ENCODE data around the gene RAB17. TPM values are rescaled to one million over a fixed set of nuclear protein-coding genes. Genes with fewer than 3 reads are reported as not detected.

The RAB17 gene
- total and polyA plus RNA-seq, 7 donors: 0.33 to 48.8 (median 2.8) TPM

DNA sequence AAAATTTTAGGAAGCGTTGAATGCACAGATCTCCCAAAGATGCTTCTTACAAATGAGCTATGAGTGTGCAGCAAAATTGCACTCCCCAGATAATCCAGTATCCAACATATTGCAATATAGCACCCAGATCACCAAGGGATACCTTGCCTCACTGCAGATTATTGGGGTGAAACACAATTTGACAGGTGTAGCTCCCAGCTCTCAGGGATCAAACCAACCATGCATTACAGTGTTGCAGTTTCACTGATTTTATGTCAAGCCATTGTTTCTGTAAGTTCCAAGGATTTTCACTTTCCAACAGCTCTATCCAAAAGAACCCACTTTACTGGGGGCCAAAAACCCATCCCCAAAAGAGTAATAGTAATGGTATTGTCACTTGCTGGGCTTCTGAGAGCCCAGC is 35.0 kb downstream of the RAB17 start:
- H3K4me1 ChIP-seq: peaks cover 0 to 20% (median 15%) of the 10 kb centered on the region in 4 donors
- TF ChIP-seq POLR2A (IDR thresholded peaks at IDR 0.05): no peak
- TF ChIP-seq EP300 (IDR thresholded peaks at IDR 0.05): no peak
- TF ChIP-seq, protein P1, sequence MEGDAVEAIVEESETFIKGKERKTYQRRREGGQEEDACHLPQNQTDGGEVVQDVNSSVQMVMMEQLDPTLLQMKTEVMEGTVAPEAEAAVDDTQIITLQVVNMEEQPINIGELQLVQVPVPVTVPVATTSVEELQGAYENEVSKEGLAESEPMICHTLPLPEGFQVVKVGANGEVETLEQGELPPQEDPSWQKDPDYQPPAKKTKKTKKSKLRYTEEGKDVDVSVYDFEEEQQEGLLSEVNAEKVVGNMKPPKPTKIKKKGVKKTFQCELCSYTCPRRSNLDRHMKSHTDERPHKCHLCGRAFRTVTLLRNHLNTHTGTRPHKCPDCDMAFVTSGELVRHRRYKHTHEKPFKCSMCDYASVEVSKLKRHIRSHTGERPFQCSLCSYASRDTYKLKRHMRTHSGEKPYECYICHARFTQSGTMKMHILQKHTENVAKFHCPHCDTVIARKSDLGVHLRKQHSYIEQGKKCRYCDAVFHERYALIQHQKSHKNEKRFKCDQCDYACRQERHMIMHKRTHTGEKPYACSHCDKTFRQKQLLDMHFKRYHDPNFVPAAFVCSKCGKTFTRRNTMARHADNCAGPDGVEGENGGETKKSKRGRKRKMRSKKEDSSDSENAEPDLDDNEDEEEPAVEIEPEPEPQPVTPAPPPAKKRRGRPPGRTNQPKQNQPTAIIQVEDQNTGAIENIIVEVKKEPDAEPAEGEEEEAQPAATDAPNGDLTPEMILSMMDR (IDR thresholded peaks at IDR 0.05): no peak
- TF ChIP-seq POLR2AphosphoS5 (IDR thresholded peaks at IDR 0.05): no peak
- H3K36me3 ChIP-seq: no peaks in the 10 kb centered on the region
- H3K9me3 ChIP-seq: peaks cover 0 to 7% (median 1%) of the 10 kb centered on the region in 4 donors
- H3K4me3 ChIP-seq: no peak overlapping the region
- DNase-seq: no peak
- 94 to 98% methylated on average over 1 of the region's 1 CpG for WGBS, 2 donors
- no peak overlapping the region for H3K27ac ChIP-seq
- no peaks in the 10 kb centered on the region for H3K27me3 ChIP-seq
- intact Hi-C loops (cut with DNase I): no loop called here

DNA sequence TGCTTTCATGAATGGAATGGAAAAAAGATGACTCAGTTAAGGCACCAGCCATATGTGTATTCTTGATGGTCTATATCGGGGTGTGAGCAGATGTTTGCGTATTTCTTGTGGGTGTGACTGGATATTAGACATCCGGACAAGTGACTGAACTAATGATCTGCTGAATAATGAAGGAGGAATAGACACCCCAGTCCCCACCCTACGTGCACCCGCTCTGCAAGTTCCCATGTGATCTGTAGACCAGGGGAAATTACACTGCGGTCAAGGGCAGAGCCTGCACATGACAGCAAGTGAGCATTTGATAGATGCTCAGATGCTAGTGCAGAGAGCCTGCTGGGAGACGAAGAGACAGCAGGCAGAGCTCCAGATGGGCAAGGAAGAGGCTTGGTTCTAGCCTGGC is 36.6 kb downstream of the RAB17 start:
- Histone ChIP-seq H3K9me3 (peaks cover 0 to 7% (median 1%) of the 10 kb centered on the region in 4 donors), H3K27ac (no peak overlapping the region), H3K36me3 (no peaks in the 10 kb centered on the region), H3K27me3 (no peaks in the 10 kb centered on the region), H3K4me3 (no peak overlapping the region), H3K4me1 (peaks cover 0 to 11% (median 7%) of the 10 kb centered on the region in 4 donors)
- WGBS, 2 donors: 82 to 91% methylated on average over 7 of the region's 7 CpGs
- TF ChIP-seq EP300 (IDR thresholded peaks at IDR 0.05) (no peak), POLR2A (IDR thresholded peaks at IDR 0.05) (no peak), POLR2AphosphoS5 (IDR thresholded peaks at IDR 0.05) (no peak)
- TF ChIP-seq, protein P1 (IDR thresholded peaks at IDR 0.05): no peak
- DNase-seq: no peak
- intact Hi-C loops (cut with DNase I): no loop called here

- intact Hi-C loops (cut with DNase I): no loop called here
- peaks cover 0 to 7% (median 1%) of the 10 kb centered on the region in 4 donors for H3K9me3 ChIP-seq
- H3K27ac ChIP-seq: no peak overlapping the region
- H3K27me3 ChIP-seq: no peaks in the 10 kb centered on the region
- H3K4me1 ChIP-seq: peaks cover 0 to 5% (median 2%) of the 10 kb centered on the region in 4 donors
- DNase-seq: no peak
- H3K36me3 ChIP-seq: no peaks in the 10 kb centered on the region
- TF ChIP-seq POLR2AphosphoS5 (IDR thresholded peaks at IDR 0.05): no peak
- TF ChIP-seq, protein P1 (IDR thresholded peaks at IDR 0.05): no peak
- no peak for TF ChIP-seq EP300 (IDR thresholded peaks at IDR 0.05)
- TF ChIP-seq POLR2A (IDR thresholded peaks at IDR 0.05): no peak
- no peak overlapping the region for H3K4me3 ChIP-seq
- 83 to 97% methylated on average over 6 of the region's 6 CpGs for WGBS, 2 donors
Observed at GRCh38 chr2:237552908-237553307, 37.6 kb downstream of the RAB17 start.

DNA sequence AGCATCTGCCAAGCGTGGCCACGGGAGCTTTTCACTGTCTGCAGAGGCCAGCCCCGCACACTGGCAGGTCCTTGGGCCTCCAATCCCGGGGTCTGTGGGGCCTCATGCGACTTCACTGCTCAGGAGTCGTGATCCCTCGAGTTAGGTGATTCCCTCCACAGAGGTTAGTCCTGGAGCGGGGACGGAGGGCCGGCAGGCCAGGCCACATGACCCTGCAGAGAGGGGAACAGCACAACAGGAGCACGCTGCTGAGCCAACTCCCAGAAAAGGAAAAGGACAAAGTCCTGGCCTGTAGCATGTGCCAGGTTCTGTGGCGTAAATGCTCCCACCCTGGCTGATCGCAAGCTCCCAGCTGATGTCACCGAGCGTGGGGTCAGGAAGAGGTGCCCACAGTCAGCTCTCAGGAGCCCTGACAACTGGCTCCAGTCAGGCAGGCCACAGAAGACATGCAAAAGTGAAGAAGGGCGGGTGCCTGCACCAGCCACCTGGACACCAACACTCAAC is 39.4 kb downstream of the RAB17 start:
- 89 to 92% methylated on average over 16 of the region's 16 CpGs for WGBS, 2 donors
- peaks cover 0 to 5% (median 1%) of the 10 kb centered on the region in 4 donors for H3K9me3 ChIP-seq
- H3K4me3 ChIP-seq: no peak overlapping the region
- H3K4me1 ChIP-seq: no peaks in the 10 kb centered on the region
- no peaks in the 10 kb centered on the region for H3K36me3 ChIP-seq
- intact Hi-C loops (cut with DNase I): no loop called here
- TF ChIP-seq EP300 (IDR thresholded peaks at IDR 0.05): no peak
- no peak for TF ChIP-seq POLR2AphosphoS5 (IDR thresholded peaks at IDR 0.05)
- TF ChIP-seq, protein P1 (IDR thresholded peaks at IDR 0.05): no peak
- TF ChIP-seq POLR2A (IDR thresholded peaks at IDR 0.05): no peak
- no peak for DNase-seq
- H3K27ac ChIP-seq: no peak overlapping the region
- H3K27me3 ChIP-seq: no peaks in the 10 kb centered on the region
